ENCODE data around the gene KIF1B.
"Not testable (repeated sequence)": the region's sequence is repeated elsewhere in the genome, so short reads cannot be mapped to it uniquely, and the experiment has no call there.

KIF1B gene

GRCh38 chr1:10251325-10252108 lies 41.1 kb downstream of the KIF1B start:
- H3K36me3 Mint-ChIP-seq (ENCODE audit: insufficient read depth); DNase-seq (ENCODE audit: low spot score in 2 of 2); H3K27ac Mint-ChIP-seq (ENCODE audit: low read depth); H3K4me3 Mint-ChIP-seq; H3K9me3 Mint-ChIP-seq; H3K27me3 Mint-ChIP-seq; H3K4me1 Mint-ChIP-seq; ATAC-seq (replicated peaks; ENCODE audit: extremely low read depth, poor library complexity, severe bottlenecking): not testable (repeated sequence)

- H3K27ac Mint-ChIP-seq (ENCODE audit: low read depth) = no peak overlapping the region
- no peaks in the 10 kb centered on the region for H3K9me3 Mint-ChIP-seq
- DNase-seq (ENCODE audit: low spot score in 2 of 2) = no peak
- H3K27me3 Mint-ChIP-seq = no peaks in the 10 kb centered on the region
- H3K4me1 Mint-ChIP-seq = peaks cover 6% of the 10 kb centered on the region
- peaks cover 8% of the 10 kb centered on the region for H3K36me3 Mint-ChIP-seq (ENCODE audit: insufficient read depth)
- ATAC-seq (replicated peaks; ENCODE audit: extremely low read depth, poor library complexity, severe bottlenecking) = no peak
- H3K4me3 Mint-ChIP-seq = no peak overlapping the region
Observed at GRCh38 chr1:10252508-10252907, 42.1 kb downstream of the KIF1B start.

- H3K4me3 Mint-ChIP-seq = no peak overlapping the region
- ATAC-seq (replicated peaks; ENCODE audit: extremely low read depth, poor library complexity, severe bottlenecking) (no peak), DNase-seq (ENCODE audit: low spot score in 2 of 2) (no peak)
- no peaks in the 10 kb centered on the region for H3K9me3 Mint-ChIP-seq
- H3K36me3 Mint-ChIP-seq (ENCODE audit: insufficient read depth) = peaks cover 13% of the 10 kb centered on the region
- H3K27me3 Mint-ChIP-seq = no peaks in the 10 kb centered on the region
- no peak overlapping the region for H3K27ac Mint-ChIP-seq (ENCODE audit: low read depth)
- peaks cover 6% of the 10 kb centered on the region for H3K4me1 Mint-ChIP-seq
Observed at GRCh38 chr1:10253149-10253548, 42.8 kb downstream of the KIF1B start.

- ATAC-seq (replicated peaks; ENCODE audit: extremely low read depth, poor library complexity, severe bottlenecking) = no peak
- H3K4me1 Mint-ChIP-seq = peaks cover 6% of the 10 kb centered on the region
- H3K27me3 Mint-ChIP-seq = no peaks in the 10 kb centered on the region
- H3K27ac Mint-ChIP-seq (ENCODE audit: low read depth) = no peak overlapping the region
- H3K36me3 Mint-ChIP-seq (ENCODE audit: insufficient read depth) = peaks cover 14% of the 10 kb centered on the region
- DNase-seq (ENCODE audit: low spot score in 2 of 2) = no peak
- H3K9me3 Mint-ChIP-seq = no peaks in the 10 kb centered on the region
- no peak overlapping the region for H3K4me3 Mint-ChIP-seq
Observed at GRCh38 chr1:10253755-10254154, 43.4 kb downstream of the KIF1B start.

GRCh38 chr1:10257851-10258250 lies 47.5 kb downstream of the KIF1B start:
- no peaks in the 10 kb centered on the region for H3K9me3 Mint-ChIP-seq
- H3K27me3 Mint-ChIP-seq = no peaks in the 10 kb centered on the region
- peaks cover 14% of the 10 kb centered on the region for H3K36me3 Mint-ChIP-seq (ENCODE audit: insufficient read depth)
- H3K4me1 Mint-ChIP-seq = peaks cover 6% of the 10 kb centered on the region
- no peak overlapping the region for H3K27ac Mint-ChIP-seq (ENCODE audit: low read depth)
- no peak for DNase-seq (ENCODE audit: low spot score in 2 of 2)
- ATAC-seq (replicated peaks; ENCODE audit: extremely low read depth, poor library complexity, severe bottlenecking) = no peak
- no peak overlapping the region for H3K4me3 Mint-ChIP-seq

- H3K27me3 Mint-ChIP-seq; H3K9me3 Mint-ChIP-seq; ATAC-seq (replicated peaks; ENCODE audit: extremely low read depth, poor library complexity, severe bottlenecking); H3K4me1 Mint-ChIP-seq; H3K27ac Mint-ChIP-seq (ENCODE audit: low read depth); DNase-seq (ENCODE audit: low spot score in 2 of 2); H3K4me3 Mint-ChIP-seq: not testable (repeated sequence)
- H3K36me3 Mint-ChIP-seq (ENCODE audit: insufficient read depth) = peaks cover 15% of the 10 kb centered on the region
Observed at GRCh38 chr1:10259547-10259946, 49.2 kb downstream of the KIF1B start.

- no peaks in the 10 kb centered on the region for H3K4me1 Mint-ChIP-seq
- no peaks in the 10 kb centered on the region for H3K9me3 Mint-ChIP-seq
Observed at GRCh38 chr1:10263450-10264082, 53.2 kb downstream of the KIF1B start.

GRCh38 chr1:10265027-10265426 lies 54.7 kb downstream of the KIF1B start:
- ATAC-seq (replicated peaks; ENCODE audit: extremely low read depth, poor library complexity, severe bottlenecking) (no peak), DNase-seq (ENCODE audit: low spot score in 2 of 2) (no peak)
- H3K4me3 Mint-ChIP-seq = no peak overlapping the region
- no peaks in the 10 kb centered on the region for H3K9me3 Mint-ChIP-seq
- H3K4me1 Mint-ChIP-seq = no peaks in the 10 kb centered on the region
- no peak overlapping the region for H3K27ac Mint-ChIP-seq (ENCODE audit: low read depth)
- peaks cover 3% of the 10 kb centered on the region for H3K36me3 Mint-ChIP-seq (ENCODE audit: insufficient read depth)
- no peaks in the 10 kb centered on the region for H3K27me3 Mint-ChIP-seq

More at GRCh38 chr1:10263450-10264082, 53.2 kb downstream of the KIF1B start:
- Mint-ChIP-seq H3K27ac (ENCODE audit: low read depth) (no peak overlapping the region), H3K4me3 (no peak overlapping the region), H3K27me3 (no peaks in the 10 kb centered on the region), H3K36me3 (ENCODE audit: insufficient read depth) (peaks cover 3% of the 10 kb centered on the region)
- no peak for DNase-seq (ENCODE audit: low spot score in 2 of 2)
- no peak for ATAC-seq (replicated peaks; ENCODE audit: extremely low read depth, poor library complexity, severe bottlenecking)

GRCh38 chr1:10265900-10266299 lies 55.5 kb downstream of the KIF1B start:
- peaks cover 3% of the 10 kb centered on the region for H3K36me3 Mint-ChIP-seq (ENCODE audit: insufficient read depth)
- H3K4me1 Mint-ChIP-seq = no peaks in the 10 kb centered on the region
- no peaks in the 10 kb centered on the region for H3K9me3 Mint-ChIP-seq
- no peaks in the 10 kb centered on the region for H3K27me3 Mint-ChIP-seq
- H3K27ac Mint-ChIP-seq (ENCODE audit: low read depth) = no peak overlapping the region
- DNase-seq (ENCODE audit: low spot score in 2 of 2) (no peak), ATAC-seq (replicated peaks; ENCODE audit: extremely low read depth, poor library complexity, severe bottlenecking) (no peak)
- no peak overlapping the region for H3K4me3 Mint-ChIP-seq

- Mint-ChIP-seq H3K4me3 (no peak overlapping the region), H3K27ac (ENCODE audit: low read depth) (no peak overlapping the region), H3K9me3 (no peaks in the 10 kb centered on the region), H3K36me3 (ENCODE audit: insufficient read depth) (peaks cover 11% of the 10 kb centered on the region), H3K4me1 (no peaks in the 10 kb centered on the region), H3K27me3 (no peaks in the 10 kb centered on the region)
- ATAC-seq (replicated peaks; ENCODE audit: extremely low read depth, poor library complexity, severe bottlenecking) (no peak), DNase-seq (ENCODE audit: low spot score in 2 of 2) (no peak)
Observed at GRCh38 chr1:10267319-10267718, 56.9 kb downstream of the KIF1B start.

GRCh38 chr1:10267921-10268320 lies 57.6 kb downstream of the KIF1B start:
- ATAC-seq (replicated peaks; ENCODE audit: extremely low read depth, poor library complexity, severe bottlenecking) = no peak
- Mint-ChIP-seq H3K9me3 (no peaks in the 10 kb centered on the region), H3K27ac (ENCODE audit: low read depth) (no peak overlapping the region), H3K27me3 (no peaks in the 10 kb centered on the region), H3K4me1 (no peaks in the 10 kb centered on the region), H3K4me3 (no peak overlapping the region), H3K36me3 (ENCODE audit: insufficient read depth) (peaks cover 11% of the 10 kb centered on the region)
- no peak for DNase-seq (ENCODE audit: low spot score in 2 of 2)

GRCh38 chr1:10271090-10271489 lies 60.7 kb downstream of the KIF1B start:
- Mint-ChIP-seq H3K27me3 (no peaks in the 10 kb centered on the region), H3K27ac (ENCODE audit: low read depth) (no peak overlapping the region), H3K36me3 (ENCODE audit: insufficient read depth) (peaks cover 16% of the 10 kb centered on the region), H3K4me1 (no peaks in the 10 kb centered on the region), H3K4me3 (no peak overlapping the region), H3K9me3 (no peaks in the 10 kb centered on the region)
- no peak for ATAC-seq (replicated peaks; ENCODE audit: extremely low read depth, poor library complexity, severe bottlenecking)
- DNase-seq (ENCODE audit: low spot score in 2 of 2) = no peak

- Mint-ChIP-seq H3K36me3 (ENCODE audit: insufficient read depth) (peaks cover 19% of the 10 kb centered on the region), H3K27ac (ENCODE audit: low read depth) (no peak overlapping the region), H3K4me1 (no peaks in the 10 kb centered on the region), H3K9me3 (no peaks in the 10 kb centered on the region), H3K4me3 (no peak overlapping the region), H3K27me3 (no peaks in the 10 kb centered on the region)
- ATAC-seq (replicated peaks; ENCODE audit: extremely low read depth, poor library complexity, severe bottlenecking) (no peak), DNase-seq (ENCODE audit: low spot score in 2 of 2) (no peak)
Observed at GRCh38 chr1:10271869-10272268, 61.5 kb downstream of the KIF1B start.
